ENCODE data around the gene BCL2L12.
"Not testable (repeated sequence)": the region's sequence is repeated elsewhere in the genome, so short reads cannot be mapped to it uniquely, and the experiment has no call there.

Gene BCL2L12

GRCh38 chr19:49705919-49706318 lies 40.2 kb downstream of the BCL2L12 start:
- Histone ChIP-seq H3K4me2 (no peak overlapping the region), H3K4me3 (no peak overlapping the region), H4K20me1 (no peaks in the 10 kb centered on the region), H3K27ac (no peak overlapping the region), H3K9me3 (no peaks in the 10 kb centered on the region), H3K27me3 (no peaks in the 10 kb centered on the region), H3K36me3 (no peaks in the 10 kb centered on the region), H3K9ac (no peak overlapping the region), H3K4me1 (no peaks in the 10 kb centered on the region)
- TF ChIP-seq Cebpa-rat (IDR thresholded peaks at IDR 0.05), result no peak

DNA sequence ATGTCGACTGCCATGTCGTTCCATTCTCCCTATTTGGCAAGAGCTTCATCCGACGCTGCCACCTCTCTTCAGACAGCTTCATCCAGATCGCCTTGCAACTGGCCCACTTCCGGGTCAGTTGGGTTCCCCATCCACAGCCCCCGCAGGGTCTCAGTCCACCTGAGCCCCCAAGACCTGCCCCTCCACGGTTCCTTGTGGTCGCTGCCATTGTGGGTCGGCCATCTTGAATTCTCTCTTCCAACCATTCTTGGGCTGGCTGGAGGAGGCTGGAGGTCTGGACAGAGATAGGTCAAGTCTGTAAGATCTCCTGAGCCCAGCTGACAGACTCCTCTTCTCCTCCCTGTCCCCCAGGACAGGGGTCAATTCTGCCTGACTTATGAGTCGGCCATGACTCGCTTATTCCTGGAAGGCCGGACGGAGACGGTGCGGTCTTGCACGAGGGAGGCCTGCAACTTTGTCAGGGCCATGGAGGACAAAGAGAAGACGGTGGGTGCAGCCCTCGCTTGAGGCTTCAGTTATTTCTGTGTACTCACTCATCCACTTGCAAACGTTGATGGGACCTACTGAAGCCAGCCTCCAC lies 44.7 kb downstream of the BCL2L12 start:
- Histone ChIP-seq H4K20me1 (no peaks in the 10 kb centered on the region), H3K27ac (no peak overlapping the region), H3K36me3 (no peaks in the 10 kb centered on the region), H3K4me2 (no peak overlapping the region), H3K9me3 (no peaks in the 10 kb centered on the region), H3K4me1 (no peaks in the 10 kb centered on the region), H3K27me3 (no peaks in the 10 kb centered on the region), H3K9ac (no peak overlapping the region), H3K4me3 (no peak overlapping the region)
- TF ChIP-seq Cebpa-rat (IDR thresholded peaks at IDR 0.05), result no peak

GRCh38 chr19:49712397-49712859 lies 46.7 kb downstream of the BCL2L12 start:
- H3K4me3 ChIP-seq, result no peak overlapping the region
- no peaks in the 10 kb centered on the region for H3K27me3 ChIP-seq
- no peak for TF ChIP-seq Cebpa-rat (IDR thresholded peaks at IDR 0.05)

DNA sequence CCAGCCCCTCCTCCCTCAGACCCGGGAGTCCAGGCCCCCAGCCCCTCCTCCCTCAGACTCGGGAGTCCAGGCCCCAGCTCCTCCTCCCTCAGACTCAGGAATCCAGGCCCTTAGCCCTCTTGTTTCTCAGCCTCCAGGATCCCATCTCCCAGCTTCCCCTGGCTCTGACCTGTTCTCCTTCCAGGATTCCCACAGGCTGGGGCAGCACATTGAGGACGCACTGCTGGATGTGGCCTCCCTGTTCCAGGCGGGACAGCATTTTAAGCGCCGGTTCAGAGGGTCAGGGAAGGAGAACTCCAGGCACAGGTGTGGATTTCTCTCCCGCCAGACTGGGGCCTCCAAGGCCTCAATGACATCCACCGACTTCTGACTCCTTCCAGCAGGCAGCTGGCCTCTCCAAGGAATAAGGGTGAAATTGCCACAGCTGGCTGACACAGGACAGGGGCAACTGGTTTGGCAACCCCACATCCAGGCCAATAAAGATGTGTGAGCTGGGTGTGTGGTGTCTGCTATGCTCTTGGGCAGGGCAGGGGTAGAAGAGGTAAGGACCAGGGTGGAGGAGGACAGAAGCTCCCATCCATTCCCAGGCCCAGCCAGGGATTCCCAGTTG lies 47.6 kb downstream of the BCL2L12 start:
- no peaks in the 10 kb centered on the region for H3K9me3 ChIP-seq
- no peak overlapping the region for H3K4me3 ChIP-seq
- no peaks in the 10 kb centered on the region for H3K36me3 ChIP-seq
- H3K4me2 ChIP-seq, result no peak overlapping the region
- no peak overlapping the region for H3K27ac ChIP-seq
- TF ChIP-seq Cebpa-rat (IDR thresholded peaks at IDR 0.05), result no peak
- H3K4me1 ChIP-seq, result peaks cover 12% of the 10 kb centered on the region
- no peak overlapping the region for H3K9ac ChIP-seq
- no peaks in the 10 kb centered on the region for H4K20me1 ChIP-seq
- H3K27me3 ChIP-seq, result no peaks in the 10 kb centered on the region

More at GRCh38 chr19:49712397-49712859, 46.7 kb downstream of the BCL2L12 start:
- Histone ChIP-seq H3K9ac (no peak overlapping the region), H3K27ac (no peak overlapping the region), H3K4me2 (no peak overlapping the region), H3K9me3 (no peaks in the 10 kb centered on the region), H3K36me3 (no peaks in the 10 kb centered on the region), H3K4me1 (peaks cover 7% of the 10 kb centered on the region), H4K20me1 (no peaks in the 10 kb centered on the region)

DNA sequence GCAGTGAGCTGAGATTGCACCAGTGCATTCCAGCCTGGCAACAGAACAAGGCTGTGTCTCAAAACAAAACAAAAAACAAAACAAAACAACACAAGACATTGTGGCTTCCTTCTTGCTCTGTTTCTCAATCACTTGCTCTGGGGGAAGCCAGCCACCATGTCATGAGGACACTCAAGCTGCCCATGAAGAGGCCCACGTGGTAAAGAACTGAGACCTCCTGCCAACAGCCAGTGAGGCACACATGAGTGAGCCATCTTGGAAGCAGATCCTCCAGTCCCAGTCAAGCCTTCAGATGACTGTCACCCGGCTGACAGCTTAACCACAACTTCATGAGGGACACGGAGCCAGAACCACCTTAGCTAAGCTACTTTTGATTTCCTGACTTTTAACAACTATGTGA lies 50.4 kb downstream of the BCL2L12 start:
- TF ChIP-seq Cebpa-rat (IDR thresholded peaks at IDR 0.05), result no peak
- Histone ChIP-seq H3K4me2 (no peak overlapping the region), H3K27ac (no peak overlapping the region), H4K20me1 (no peaks in the 10 kb centered on the region), H3K27me3 (no peaks in the 10 kb centered on the region), H3K36me3 (no peaks in the 10 kb centered on the region), H3K4me3 (no peak overlapping the region), H3K9ac (no peak overlapping the region), H3K9me3 (no peaks in the 10 kb centered on the region), H3K4me1 (peaks cover 12% of the 10 kb centered on the region)

DNA sequence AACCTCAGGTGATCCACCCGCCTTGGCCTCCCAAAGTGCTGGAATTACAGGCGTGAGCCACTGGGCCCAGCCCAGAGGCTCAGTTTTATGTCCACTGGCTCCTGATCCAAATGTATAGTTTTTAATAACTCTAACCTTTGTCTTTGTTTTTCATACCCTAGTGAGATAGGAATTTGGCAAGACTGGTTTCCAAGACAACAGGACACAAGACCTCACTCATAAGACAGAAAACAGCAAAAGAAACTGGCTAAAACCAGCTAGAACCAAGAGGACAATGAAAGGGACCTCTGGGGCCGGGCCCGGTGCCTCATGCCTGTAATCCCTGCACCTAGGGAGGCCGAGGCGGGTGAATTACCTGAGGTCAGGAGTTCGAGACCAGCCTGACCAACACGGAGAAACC lies 52.8 kb downstream of the BCL2L12 start:
- no peak overlapping the region for H3K4me3 ChIP-seq
- no peak overlapping the region for H3K4me2 ChIP-seq

GRCh38 chr19:49718991-49719390 lies 53.3 kb downstream of the BCL2L12 start:
- H3K27ac ChIP-seq, result no peak overlapping the region
- no peak overlapping the region for H3K4me2 ChIP-seq

More for the DNA sequence above, 52.8 kb downstream of the BCL2L12 start:
- Histone ChIP-seq H3K4me1 (peaks cover 12% of the 10 kb centered on the region), H3K27ac (no peak overlapping the region), H3K36me3 (no peaks in the 10 kb centered on the region), H4K20me1 (no peaks in the 10 kb centered on the region), H3K9me3 (peaks cover 20% of the 10 kb centered on the region), H3K27me3 (no peaks in the 10 kb centered on the region), H3K9ac (no peak overlapping the region)
- TF ChIP-seq Cebpa-rat (IDR thresholded peaks at IDR 0.05), result no peak

GRCh38 chr19:49719420-49719819 lies 53.7 kb downstream of the BCL2L12 start:
- H3K4me3 ChIP-seq, H3K36me3 ChIP-seq, H3K4me2 ChIP-seq, H3K27me3 ChIP-seq, H4K20me1 ChIP-seq, H3K27ac ChIP-seq, H3K9ac ChIP-seq: not testable (repeated sequence)
- Histone ChIP-seq H3K9me3 (peaks cover 20% of the 10 kb centered on the region), H3K4me1 (peaks cover 12% of the 10 kb centered on the region)

More at GRCh38 chr19:49718991-49719390, 53.3 kb downstream of the BCL2L12 start:
- peaks cover 20% of the 10 kb centered on the region for H3K9me3 ChIP-seq
- peaks cover 12% of the 10 kb centered on the region for H3K4me1 ChIP-seq
- H3K36me3 ChIP-seq, result no peaks in the 10 kb centered on the region
- H3K27me3 ChIP-seq, result no peaks in the 10 kb centered on the region
- H3K4me3 ChIP-seq, result no peak overlapping the region
- H3K9ac ChIP-seq, result no peak overlapping the region
- H4K20me1 ChIP-seq, result no peaks in the 10 kb centered on the region
- TF ChIP-seq Cebpa-rat (IDR thresholded peaks at IDR 0.05), result no peak

Data from BLaER1 (cell line).